HG03039 (cell line): ENCODE results near the gene PLEKHA1.

Experiments used
- ATAC-seq: cut with Tn5 transposase; IDR thresholded peaks from one replicate; pipeline ENCODE4 v1.9.1; 2021; ENCODE audit warnings: mild to moderate bottlenecking, moderate library complexity; ENCODE audit not compliant: unreplicated experiment

PLEKHA1 gene

GRCh38 chr10:122459561-122460273 is 85.2 kb downstream of the PLEKHA1 start:
- ATAC-seq = no peak

GRCh38 chr10:122460891-122461293 is 86.4 kb downstream of the PLEKHA1 start:
- ATAC-seq = no peak

- no peak for ATAC-seq
Observed at GRCh38 chr10:122461367-122461728, 86.8 kb downstream of the PLEKHA1 start, which contains the start of gene HTRA1. TSS of gene HTRA1 (plus strand) at chr10:122461553. CDS start at chr10:122461653, 100 bp downstream.

GRCh38 chr10:122461729-122462532 is 87.4 kb downstream of the PLEKHA1 start:
- ATAC-seq = no peak

GRCh38 chr10:122462533-122463465 is 88.3 kb downstream of the PLEKHA1 start:
- no peak for ATAC-seq

- no peak for ATAC-seq
Observed at GRCh38 chr10:122463466-122464249, 89.2 kb downstream of the PLEKHA1 start.

- ATAC-seq = no peak
Observed at GRCh38 chr10:122464250-122464510, 89.7 kb downstream of the PLEKHA1 start.

- ATAC-seq = no peak
Observed at GRCh38 chr10:122464586-122464985, 90.1 kb downstream of the PLEKHA1 start.

GRCh38 chr10:122465401-122466040 is 91.0 kb downstream of the PLEKHA1 start:
- ATAC-seq = no peak

GRCh38 chr10:122466951-122467381 is 92.5 kb downstream of the PLEKHA1 start:
- ATAC-seq = no peak

GRCh38 chr10:122467701-122468100 is 93.2 kb downstream of the PLEKHA1 start:
- ATAC-seq = no peak

- no peak for ATAC-seq
Observed at GRCh38 chr10:122468307-122468925, 93.9 kb downstream of the PLEKHA1 start.

GRCh38 chr10:122468926-122469781 is 94.6 kb downstream of the PLEKHA1 start:
- ATAC-seq = no peak

- no peak for ATAC-seq
Observed at GRCh38 chr10:122469848-122470247, 95.3 kb downstream of the PLEKHA1 start.

- no peak for ATAC-seq
Observed at GRCh38 chr10:122471531-122472177, 97.1 kb downstream of the PLEKHA1 start.

GRCh38 chr10:122473116-122473515 is 98.6 kb downstream of the PLEKHA1 start:
- ATAC-seq = no peak

- no peak for ATAC-seq
Observed at GRCh38 chr10:122474131-122474818, 99.8 kb downstream of the PLEKHA1 start.

- ATAC-seq = no peak
Observed at GRCh38 chr10:122475100-122475499, 100.6 kb downstream of the PLEKHA1 start.
